Sigmoid colon (tissue), 7 donors: Measurements from ENCODE around the gene MAPKAP1. TPM values are rescaled to one million over a fixed set of nuclear protein-coding genes. Genes with fewer than 3 reads are reported as not detected.

Experiments
- DNase-seq: peaks from one replicate; pipeline ENCODE4 v3.0.0-alpha.2; 2019
- H3K27ac ChIP-seq, 4 donors: fragments of 200-600 bp; sonication (generic); one replicate each; pipeline ENCODE4 v1.5.1; 2016 to 2019; ENCODE audit warnings: mild to moderate bottlenecking in 1 of 4
- H3K27me3 ChIP-seq, 3 donors: fragments of 200-600 bp; sonication (generic); one replicate each; pipeline ENCODE4 v1.5.1; 2019; ENCODE audit warnings: mild to moderate bottlenecking in 1 of 3
- H3K36me3 ChIP-seq, 4 donors: fragments of 200-600 bp; sonication (generic); one replicate each; pipeline ENCODE4 v1.5.1; 2016 to 2019
- H3K4me1 ChIP-seq, 4 donors: fragments of 200-600 bp; sonication (generic); one replicate each; pipeline ENCODE4 v1.5.1; 2017 to 2019
- H3K4me3 ChIP-seq, 4 donors: fragments of 200-600 bp; sonication (generic); one replicate each; pipeline ENCODE4 v1.5.1; 2017 to 2019; ENCODE audit warnings: mild to moderate bottlenecking in 2 of 4, moderate library complexity in 1 of 4
- H3K9me3 ChIP-seq, 4 donors: fragments of 200-600 bp in 3 of 4; sonication (generic) in 3 of 4; one replicate each; pipeline versions ENCODE4 v1.5.1 to v1.6.1; 2013 to 2019
- EP300 ChIP-seq, 4 donors: sonication (generic); formaldehyde crosslinking; IDR thresholded peaks; one replicate each; pipeline ENCODE4 v1.6.1; 2017; ENCODE audit warnings: antibody characterized with exemption in 4 of 4
- POLR2A ChIP-seq, 2 donors: fragments of 450-650 bp; IDR thresholded peaks; one replicate each; pipeline ENCODE4 v1.6.1; 2016; ENCODE audit warnings: antibody characterized with exemption in 2 of 2, mild to moderate bottlenecking in 2 of 2, moderate library complexity in 2 of 2
- POLR2AphosphoS5 ChIP-seq, 4 donors: sonication (generic); formaldehyde crosslinking; IDR thresholded peaks; one replicate each; pipeline ENCODE4 v1.6.1; 2017; ENCODE audit warnings: antibody characterized with exemption in 4 of 4
- WGBS, 2 donors: extraction: QIAGEN DNeasy Blood & Tissue Kit; methylation state at CpG; one replicate each; pipeline ENCODE4 v1.1.7; 2013; 5-methylcytosine and 5-hydroxymethylcytosine counted together
- intact Hi-C: fragments of 100-400 bp; cut with DNase I; formaldehyde crosslinking; loops from one replicate; pipeline ENCODE4 v1.15.1; 2023
- polyA plus RNA-seq, 3 donors: library from polyadenylated mRNA; stranded (reverse); fragments of 200-250 nt; gene quantifications; one replicate each; pipeline ENCODE4 v1.2.3, GENCODE V29; 2013
- total RNA-seq, 4 donors: library from RNA; depleted of rRNA; stranded (reverse); fragments of >200 nt; gene quantifications; one replicate each; pipeline ENCODE4 v1.1.0, GENCODE V29; 2016
- TF ChIP-seq, protein P1 (sequence below), 4 experiments: fragments of 450-650 bp in 3 of 4; fragments of 200-600 bp in 1 of 4; IDR thresholded peaks; one replicate each; pipeline ENCODE4 v1.5.1; 2016 to 2019; ENCODE audit warnings: antibody characterized with exemption in 4 of 4, mild to moderate bottlenecking in 3 of 4, moderate library complexity in 2 of 4
- donor health status: healthy with polysubstance abuse.
- donor health status: Bipolar disorder and iron deficiency.
- donor health status: healthy.

The MAPKAP1 gene
- total and polyA plus RNA-seq, 7 donors, result 37.2 to 155 (median 84.3) TPM

DNA sequence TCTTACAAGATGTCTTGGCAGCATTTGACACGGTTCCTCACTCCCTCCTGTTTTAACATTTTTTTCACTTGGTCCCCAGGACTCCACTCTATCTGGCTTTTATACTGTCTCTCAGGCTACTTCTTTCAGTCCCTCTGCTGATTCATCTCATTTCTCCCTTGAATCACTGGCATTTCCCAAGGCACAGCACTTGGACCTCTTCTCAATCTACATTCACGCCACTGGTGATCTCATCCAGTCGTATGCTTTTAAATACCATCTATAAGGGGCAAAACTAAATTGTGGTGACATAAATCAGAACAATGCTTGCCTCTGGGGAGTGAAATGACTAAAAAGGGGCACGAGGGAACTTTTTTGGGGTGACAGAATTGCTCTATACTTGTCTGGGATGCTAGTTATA, 47.1 kb downstream of the MAPKAP1 start:
- Histone ChIP-seq H3K4me3 (no peak overlapping the region), H3K9me3 (no peaks in the 10 kb centered on the region), H3K27me3 (no peaks in the 10 kb centered on the region), H3K4me1 (peaks cover 0 to 18% (median 10%) of the 10 kb centered on the region in 4 donors), H3K36me3 (no peaks in the 10 kb centered on the region), H3K27ac (no peak overlapping the region)
- TF ChIP-seq POLR2A (IDR thresholded peaks at IDR 0.05), result no peak
- TF ChIP-seq EP300 (IDR thresholded peaks at IDR 0.05), result no peak
- no peak for TF ChIP-seq POLR2AphosphoS5 (IDR thresholded peaks at IDR 0.05)
- TF ChIP-seq, protein P1, sequence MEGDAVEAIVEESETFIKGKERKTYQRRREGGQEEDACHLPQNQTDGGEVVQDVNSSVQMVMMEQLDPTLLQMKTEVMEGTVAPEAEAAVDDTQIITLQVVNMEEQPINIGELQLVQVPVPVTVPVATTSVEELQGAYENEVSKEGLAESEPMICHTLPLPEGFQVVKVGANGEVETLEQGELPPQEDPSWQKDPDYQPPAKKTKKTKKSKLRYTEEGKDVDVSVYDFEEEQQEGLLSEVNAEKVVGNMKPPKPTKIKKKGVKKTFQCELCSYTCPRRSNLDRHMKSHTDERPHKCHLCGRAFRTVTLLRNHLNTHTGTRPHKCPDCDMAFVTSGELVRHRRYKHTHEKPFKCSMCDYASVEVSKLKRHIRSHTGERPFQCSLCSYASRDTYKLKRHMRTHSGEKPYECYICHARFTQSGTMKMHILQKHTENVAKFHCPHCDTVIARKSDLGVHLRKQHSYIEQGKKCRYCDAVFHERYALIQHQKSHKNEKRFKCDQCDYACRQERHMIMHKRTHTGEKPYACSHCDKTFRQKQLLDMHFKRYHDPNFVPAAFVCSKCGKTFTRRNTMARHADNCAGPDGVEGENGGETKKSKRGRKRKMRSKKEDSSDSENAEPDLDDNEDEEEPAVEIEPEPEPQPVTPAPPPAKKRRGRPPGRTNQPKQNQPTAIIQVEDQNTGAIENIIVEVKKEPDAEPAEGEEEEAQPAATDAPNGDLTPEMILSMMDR (IDR thresholded peaks at IDR 0.05), result no peak
- intact Hi-C loops, result loop anchor here (10.0 kb wide), 1 partner anchor 565 kb away; no protein-coding TSS in a partner anchor
- WGBS, 2 donors, result 66 to 76% methylated on average over 4 of the region's 4 CpGs
- DNase-seq, result no peak

DNA sequence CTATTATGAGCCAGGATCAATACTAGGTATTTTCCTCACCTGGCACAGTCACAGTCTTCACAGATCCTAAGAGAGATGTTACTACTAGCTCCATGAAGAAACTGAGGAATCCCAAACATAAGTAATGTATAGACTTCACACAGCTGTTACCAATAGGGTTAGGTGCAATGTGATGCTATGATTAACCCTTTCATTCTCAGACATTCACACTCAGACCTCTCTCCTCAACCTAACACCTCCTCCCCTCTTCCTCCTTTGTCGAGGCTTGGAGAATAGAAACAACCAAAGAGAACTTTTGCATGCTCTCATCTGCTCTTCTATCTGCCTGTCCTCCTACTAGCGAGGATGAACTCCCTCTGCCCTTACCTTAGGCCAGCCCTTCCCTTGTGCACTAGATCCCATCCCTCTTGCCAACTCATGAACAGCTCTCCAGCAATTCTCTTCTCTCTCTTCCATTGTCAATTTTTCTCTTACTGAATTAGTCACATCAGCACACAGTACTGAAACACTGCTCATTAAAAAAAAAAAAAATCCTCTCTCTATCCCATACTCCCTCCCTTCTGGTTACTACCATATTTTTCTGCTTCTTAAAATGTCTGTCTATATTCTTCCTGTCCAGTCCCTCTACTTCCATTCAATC, 47.7 kb downstream of the MAPKAP1 start:
- 78 to 86% methylated on average over 2 of the region's 2 CpGs for WGBS, 2 donors

DNA sequence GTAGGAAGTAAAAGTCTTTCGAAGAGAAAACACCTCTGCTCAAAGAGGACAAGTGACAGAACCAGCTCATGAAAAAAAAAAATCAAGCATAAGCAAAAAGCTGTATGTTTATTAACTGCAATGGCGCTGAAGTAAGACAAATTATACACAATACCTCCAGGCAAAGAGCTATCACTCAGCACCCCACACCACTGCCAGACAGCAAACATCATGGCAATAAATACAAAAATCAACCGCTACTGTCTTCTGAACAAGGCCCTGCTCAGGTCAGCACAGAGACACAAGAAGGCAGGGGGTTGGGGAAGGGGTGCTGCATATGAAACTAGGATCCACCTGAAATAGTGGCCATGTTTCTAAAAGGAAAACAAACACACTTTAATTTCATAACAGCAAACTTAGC, 50.4 kb downstream of the MAPKAP1 start:
- DNase-seq, result no peak
- intact Hi-C loops, result loop anchor here (10.0 kb wide), 1 partner anchor 568 kb away; no protein-coding TSS in a partner anchor
- TF ChIP-seq POLR2AphosphoS5 (IDR thresholded peaks at IDR 0.05) (no peak), EP300 (IDR thresholded peaks at IDR 0.05) (no peak), POLR2A (IDR thresholded peaks at IDR 0.05) (no peak)
- TF ChIP-seq, protein P1 (IDR thresholded peaks at IDR 0.05), result no peak
- H3K27me3 ChIP-seq, result no peaks in the 10 kb centered on the region
- H3K9me3 ChIP-seq, result no peaks in the 10 kb centered on the region
- H3K36me3 ChIP-seq, result no peaks in the 10 kb centered on the region
- WGBS, 2 donors, result 92% methylated on average over 3 of the region's 3 CpGs
- H3K27ac ChIP-seq, result no peak overlapping the region
- peaks cover 0 to 29% (median 10%) of the 10 kb centered on the region in 4 donors for H3K4me1 ChIP-seq
- H3K4me3 ChIP-seq, result no peak overlapping the region

More for the DNA sequence above, 47.7 kb downstream of the MAPKAP1 start:
- intact Hi-C loops, result loop anchor here (10.0 kb wide), 1 partner anchor 565 kb away; no protein-coding TSS in a partner anchor
- H3K36me3 ChIP-seq, result no peaks in the 10 kb centered on the region
- H3K27ac ChIP-seq, result no peak overlapping the region
- H3K4me3 ChIP-seq, result no peak overlapping the region
- H3K4me1 ChIP-seq, result peaks cover 0 to 18% (median 10%) of the 10 kb centered on the region in 4 donors
- no peaks in the 10 kb centered on the region for H3K9me3 ChIP-seq
- no peak for DNase-seq
- TF ChIP-seq POLR2A (IDR thresholded peaks at IDR 0.05) (no peak), POLR2AphosphoS5 (IDR thresholded peaks at IDR 0.05) (no peak), EP300 (IDR thresholded peaks at IDR 0.05) (no peak)
- TF ChIP-seq, protein P1 (IDR thresholded peaks at IDR 0.05), result no peak
- H3K27me3 ChIP-seq, result no peaks in the 10 kb centered on the region

DNA sequence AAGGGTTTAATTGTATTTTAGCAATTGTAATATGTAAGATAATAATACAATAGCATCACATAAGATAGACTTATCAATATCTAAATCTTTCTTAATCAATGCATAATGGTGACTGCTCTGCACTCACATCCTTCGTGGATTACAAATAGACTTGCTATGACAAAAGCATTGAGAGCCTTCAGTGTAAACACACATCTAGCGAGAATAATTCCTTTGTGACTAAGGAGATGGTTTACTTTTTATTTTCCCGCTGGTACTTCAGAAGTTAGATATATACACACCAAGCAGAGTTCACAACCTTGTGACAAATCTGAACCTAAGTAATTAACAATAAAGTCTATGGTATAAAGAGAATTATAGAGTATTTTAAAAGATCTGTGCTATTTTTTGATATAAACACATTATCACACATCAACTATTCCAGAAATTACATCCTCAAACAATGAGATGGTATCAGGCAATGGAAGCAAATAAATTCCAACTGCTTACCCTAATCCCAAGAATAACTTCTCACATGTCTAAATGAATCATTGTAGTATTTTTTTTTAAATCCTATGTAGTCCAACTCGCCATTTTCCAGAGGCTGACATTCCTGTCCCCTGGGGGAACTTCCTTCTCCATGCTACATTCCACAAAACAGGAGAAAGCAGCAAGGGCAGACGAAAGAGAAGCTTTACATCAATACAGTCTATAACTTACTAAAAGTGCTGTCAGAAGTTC, 51.2 kb downstream of the MAPKAP1 start:
- 84 to 88% methylated on average over 5 of the region's 5 CpGs for WGBS, 2 donors
- Histone ChIP-seq H3K36me3 (no peaks in the 10 kb centered on the region), H3K27me3 (no peaks in the 10 kb centered on the region), H3K27ac (no peak overlapping the region), H3K9me3 (no peaks in the 10 kb centered on the region), H3K4me3 (no peak overlapping the region), H3K4me1 (peaks cover 0 to 29% (median 10%) of the 10 kb centered on the region in 4 donors)
- intact Hi-C loops, result loop anchor here (10.0 kb wide), 1 partner anchor 569 kb away; no protein-coding TSS in a partner anchor
- TF ChIP-seq POLR2AphosphoS5 (IDR thresholded peaks at IDR 0.05) (no peak), POLR2A (IDR thresholded peaks at IDR 0.05) (no peak), EP300 (IDR thresholded peaks at IDR 0.05) (no peak)
- TF ChIP-seq, protein P1 (IDR thresholded peaks at IDR 0.05), result no peak
- DNase-seq, result no peak
